Measurements from ENCODE around the gene MLX. TPM values are rescaled to one million over a fixed set of nuclear protein-coding genes. Genes with fewer than 3 reads are reported as not detected.
"Not testable (repeated sequence)": the region's sequence is repeated elsewhere in the genome, so short reads cannot be mapped to it uniquely, and the experiment has no call there.

Gene MLX
- total and polyA plus RNA-seq, 2 of the 8 experiments (the other 6 are each of a cell fraction or from before 2014, with no cell fraction given) = 27.0 to 27.5 TPM

DNA sequence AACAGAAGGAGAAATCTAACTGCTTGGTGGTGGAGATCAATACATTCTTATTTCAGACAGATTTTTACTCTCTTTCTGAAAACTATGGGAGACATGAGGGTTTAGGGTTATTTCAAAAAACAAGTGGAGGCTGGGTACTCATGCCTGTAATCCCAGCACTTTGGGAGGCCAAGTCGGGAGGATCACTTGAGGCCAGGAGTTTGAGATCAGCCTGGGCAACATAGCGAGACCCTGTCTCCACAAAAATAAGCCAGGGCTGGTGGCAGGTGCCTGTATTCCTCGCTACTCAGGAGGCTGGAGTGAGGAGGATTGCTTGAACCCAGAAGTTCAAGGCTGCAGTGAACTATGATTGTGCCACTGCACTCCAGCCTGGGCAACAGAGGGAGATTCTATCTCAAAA lies 55.1 kb downstream of the MLX start:
- H3K23me2 ChIP-seq (ENCODE audit: low read depth, low read length); H3K27me3 ChIP-seq (replicated peaks in 1 of 4; ENCODE audit: control insufficient read depth in 3 of 4, extremely low read depth in 1 of 4, insufficient read depth in 3 of 4, low read length in 3 of 4); DNase-seq (ENCODE audit: low read depth in 1 of 2, low spot score in 2 of 2); H4K8ac ChIP-seq (ENCODE audit: extremely low read depth, insufficient read depth, low read length); H3K23ac ChIP-seq (ENCODE audit: insufficient read length); H4K91ac ChIP-seq (replicated peaks; ENCODE audit: insufficient read length, low read length); H3K36me3 ChIP-seq (ENCODE audit: control insufficient read depth in 2 of 4, insufficient read depth in 4 of 4, low read length in 3 of 4); H3K4me3 ChIP-seq (ENCODE audit: extremely low read depth in 1 of 4, insufficient read depth in 2 of 4, low read depth in 3 of 4, low read length in 4 of 4); H3K79me2 ChIP-seq (ENCODE audit: control insufficient read depth in 1 of 2, insufficient read depth in 2 of 2, low read length in 2 of 2); H3K18ac ChIP-seq (ENCODE audit: extremely low read depth, low read length); FAIRE-seq; H2AK5ac ChIP-seq (ENCODE audit: low read depth, low read length); POLR2A ChIA-PET (ENCODE audit: partially characterized antibody); H4K20me1 ChIP-seq (replicated peaks in 1 of 2; ENCODE audit: control insufficient read depth in 1 of 2, insufficient read depth in 2 of 2, low read length in 2 of 2); H3K4me2 ChIP-seq (ENCODE audit: insufficient read depth in 1 of 2, low read depth in 2 of 2, low read length in 2 of 2); H3K4ac ChIP-seq (replicated peaks; ENCODE audit: insufficient read length, low read depth, low read length); H2AFZ ChIP-seq (ENCODE audit: low read length); H3K27ac ChIP-seq (ENCODE audit: low read depth, low read length); H4K5ac ChIP-seq (ENCODE audit: insufficient read length, low read depth, low read length); H2BK120ac ChIP-seq (replicated peaks; ENCODE audit: low read depth, low read length); H3K14ac ChIP-seq (ENCODE audit: insufficient read length); H3K9me3 ChIP-seq (ENCODE audit: insufficient read depth in 2 of 2, low read depth in 1 of 2, low read length in 1 of 2); H2BK20ac ChIP-seq (ENCODE audit: low read length); H2BK5ac ChIP-seq (ENCODE audit: low read depth, low read length); H2BK15ac ChIP-seq (ENCODE audit: low read length); H3K79me1 ChIP-seq (ENCODE audit: low read depth, low read length); H3K9ac ChIP-seq (replicated peaks in 1 of 4; ENCODE audit: extremely low read depth in 1 of 4, low read depth in 3 of 4, low read length in 3 of 4); H3K4me1 ChIP-seq (replicated peaks in 1 of 4; ENCODE audit: control insufficient read depth in 3 of 4, insufficient read depth in 4 of 4, low read length in 3 of 4); H3K56ac ChIP-seq (replicated peaks; ENCODE audit: insufficient read length, low read depth, low read length); H2BK12ac ChIP-seq (ENCODE audit: low read depth, low read length): not testable (repeated sequence)
- CTCF ChIA-PET (ENCODE audit: partially characterized antibody) = interaction anchor here (0.7 to 1.5 kb wide), 4 partner anchors 18 to 141 kb away, joined by 3 to 5 read pairs (median 3); no protein-coding TSS in a partner anchor
- WGBS, 2 experiments (ENCODE audit: extremely low coverage in 1 of 2, insufficient coverage in 1 of 2, insufficient read length in 1 of 2, insufficient replicate concordance in 2 of 2, low coverage in 1 of 2, low lambda C conversion rate in 2 of 2, missing lambda C conversion rate in 1 of 2) = 84% methylated on average over 3 of the region's 3 CpGs; no CpG with 5 or more reads in 1 of the 2 experiments

Other genes starting within 250 kb of the MLX start
- 94.1 and 94.3 TPM in 2 replicates for gene STAT3, start 178.7 kb upstream of the MLX start, total RNA-seq (2021; fragmentation: NEBNext Ultra II Directional; extraction: Animal tissue kit (Norgen Biotek cat#: 25700))
- 38.4 and 41.2 TPM in 2 replicates for gene STAT3, start 178.7 kb upstream of the MLX start, polyA plus RNA-seq (2011; rRNA removed)
- gene CAVIN1, start 143.8 kb upstream of the MLX start, total RNA-seq (2021; fragmentation: NEBNext Ultra II Directional; extraction: Animal tissue kit (Norgen Biotek cat#: 25700)) = 41.6 and 43.5 TPM in 2 replicates
- 16.2 and 22.6 TPM in 2 replicates for gene CAVIN1, start 143.8 kb upstream of the MLX start, polyA plus RNA-seq (2011; rRNA removed)
- 55.3 and 57.3 TPM in 2 replicates for gene ATP6V0A1, start 108.2 kb upstream of the MLX start, total RNA-seq (2021; fragmentation: NEBNext Ultra II Directional; extraction: Animal tissue kit (Norgen Biotek cat#: 25700))
- 63.4 and 77.4 TPM in 2 replicates for gene ATP6V0A1, start 108.2 kb upstream of the MLX start, polyA plus RNA-seq (2011; rRNA removed)
- 19.4 and 21.3 TPM in 2 replicates for gene NAGLU, start 30.9 kb upstream of the MLX start, total RNA-seq (2021; fragmentation: NEBNext Ultra II Directional; extraction: Animal tissue kit (Norgen Biotek cat#: 25700))
- gene NAGLU, start 30.9 kb upstream of the MLX start, polyA plus RNA-seq (2011; rRNA removed) = 21.6 and 34.5 TPM in 2 replicates
- gene HSD17B1, start 14.2 kb upstream of the MLX start, total RNA-seq (2021; fragmentation: NEBNext Ultra II Directional; extraction: Animal tissue kit (Norgen Biotek cat#: 25700)) = 0.88 and 1.1 TPM in 2 replicates
- 1.0 and 1.8 TPM in 2 replicates for gene HSD17B1, start 14.2 kb upstream of the MLX start, polyA plus RNA-seq (2011; rRNA removed)
- gene COASY, start 5.0 kb upstream of the MLX start, total RNA-seq (2021; fragmentation: NEBNext Ultra II Directional; extraction: Animal tissue kit (Norgen Biotek cat#: 25700)) = 100 and 109 TPM in 2 replicates
- gene COASY, start 5.0 kb upstream of the MLX start, polyA plus RNA-seq (2011; rRNA removed) = 64.5 and 110 TPM in 2 replicates
- 21.9 and 22.7 TPM in 2 replicates for gene PSMC3IP, start 10.6 kb downstream of the MLX start, total RNA-seq (2021; fragmentation: NEBNext Ultra II Directional; extraction: Animal tissue kit (Norgen Biotek cat#: 25700))
- gene PSMC3IP, start 10.6 kb downstream of the MLX start, polyA plus RNA-seq (2011; rRNA removed) = 9.5 and 11.5 TPM in 2 replicates
- gene RETREG3, start 42.3 kb downstream of the MLX start, total RNA-seq (2021; fragmentation: NEBNext Ultra II Directional; extraction: Animal tissue kit (Norgen Biotek cat#: 25700)) = 39.6 and 42.6 TPM in 2 replicates
- 23.7 and 27.0 TPM in 2 replicates for gene RETREG3, start 42.3 kb downstream of the MLX start, polyA plus RNA-seq (2011; rRNA removed)
- gene TUBG1, start 42.6 kb downstream of the MLX start, total RNA-seq (2021; fragmentation: NEBNext Ultra II Directional; extraction: Animal tissue kit (Norgen Biotek cat#: 25700)) = 107 and 109 TPM in 2 replicates
- 208 and 276 TPM in 2 replicates for gene TUBG1, start 42.6 kb downstream of the MLX start, polyA plus RNA-seq (2011; rRNA removed)
- 13.0 and 14.8 TPM in 2 replicates for gene TUBG2, start 92.2 kb downstream of the MLX start, total RNA-seq (2021; fragmentation: NEBNext Ultra II Directional; extraction: Animal tissue kit (Norgen Biotek cat#: 25700))
- gene TUBG2, start 92.2 kb downstream of the MLX start, polyA plus RNA-seq (2011; rRNA removed) = 16.6 and 31.2 TPM in 2 replicates
- 11.1 and 13.7 TPM in 2 replicates for gene PLEKHH3, start 109.9 kb downstream of the MLX start, total RNA-seq (2021; fragmentation: NEBNext Ultra II Directional; extraction: Animal tissue kit (Norgen Biotek cat#: 25700))
- gene PLEKHH3, start 109.9 kb downstream of the MLX start, polyA plus RNA-seq (2011; rRNA removed) = 13.5 and 23.7 TPM in 2 replicates
- 0.75 and 1.1 TPM in 2 replicates for gene CCR10, start 114.7 kb downstream of the MLX start, total RNA-seq (2021; fragmentation: NEBNext Ultra II Directional; extraction: Animal tissue kit (Norgen Biotek cat#: 25700))
- gene CCR10, start 114.7 kb downstream of the MLX start, polyA plus RNA-seq (2011; rRNA removed) = 4.0 and 5.7 TPM in 2 replicates
- 4.7 and 5.2 TPM in 2 replicates for gene CNTNAP1, start 115.4 kb downstream of the MLX start, total RNA-seq (2021; fragmentation: NEBNext Ultra II Directional; extraction: Animal tissue kit (Norgen Biotek cat#: 25700))
- 10.0 and 13.5 TPM in 2 replicates for gene CNTNAP1, start 115.4 kb downstream of the MLX start, polyA plus RNA-seq (2011; rRNA removed)
- gene EZH1, start 177.9 kb downstream of the MLX start, total RNA-seq (2021; fragmentation: NEBNext Ultra II Directional; extraction: Animal tissue kit (Norgen Biotek cat#: 25700)) = 18.5 and 20.8 TPM in 2 replicates
- gene EZH1, start 177.9 kb downstream of the MLX start, polyA plus RNA-seq (2011; rRNA removed) = 17.4 and 22.9 TPM in 2 replicates
- 12.0 and 13.4 TPM in 2 replicates for gene RAMP2, start 194.1 kb downstream of the MLX start, total RNA-seq (2021; fragmentation: NEBNext Ultra II Directional; extraction: Animal tissue kit (Norgen Biotek cat#: 25700))
- gene RAMP2, start 194.1 kb downstream of the MLX start, polyA plus RNA-seq (2011; rRNA removed) = 41.5 and 41.7 TPM in 2 replicates
- 83.9 and 88.2 TPM in 2 replicates for gene VPS25, start 206.3 kb downstream of the MLX start, total RNA-seq (2021; fragmentation: NEBNext Ultra II Directional; extraction: Animal tissue kit (Norgen Biotek cat#: 25700))
- 150 and 188 TPM in 2 replicates for gene VPS25, start 206.3 kb downstream of the MLX start, polyA plus RNA-seq (2011; rRNA removed)
- 1.2 and 1.7 TPM in 2 replicates for gene WNK4, start 213.5 kb downstream of the MLX start, total RNA-seq (2021; fragmentation: NEBNext Ultra II Directional; extraction: Animal tissue kit (Norgen Biotek cat#: 25700))
- gene WNK4, start 213.5 kb downstream of the MLX start, polyA plus RNA-seq (2011; rRNA removed) = 0.21 and 0.86 TPM in 2 replicates
- gene COA3, start 231.6 kb downstream of the MLX start, total RNA-seq (2021; fragmentation: NEBNext Ultra II Directional; extraction: Animal tissue kit (Norgen Biotek cat#: 25700)) = 68.4 and 71.2 TPM in 2 replicates
- gene COA3, start 231.6 kb downstream of the MLX start, polyA plus RNA-seq (2011; rRNA removed) = 137 and 143 TPM in 2 replicates
- gene CNTD1, start 231.8 kb downstream of the MLX start, total RNA-seq (2021; fragmentation: NEBNext Ultra II Directional; extraction: Animal tissue kit (Norgen Biotek cat#: 25700)) = not detected in 2 replicates
- gene CNTD1, start 231.8 kb downstream of the MLX start, polyA plus RNA-seq (2011; rRNA removed) = 0.08 TPM in 1 of 2 replicates, not detected in the other